Fibroblast of lung (primary cell): ENCODE results near the gene ZBP1.

ENCODE experiments used
- EZH2 ChIP-seq: IDR thresholded peaks from 2 replicates; pipeline ENCODE4 v1.5.1; 2012; ENCODE audit warnings: low read length, control low read depth, mild to moderate bottlenecking; ENCODE audit errors: missing control alignments
- TF ChIP-seq, protein P1 (sequence below), 2 donors: IDR thresholded peaks in 1 of 2; conservative IDR thresholded peaks in 1 of 2; 1 replicate in 1 of 2; 2 replicates in 1 of 2; pipeline ENCODE4 v1.5.1; 2011 to 2012; ENCODE audit warnings: low read length in 2 of 2, control low read depth in 1 of 2, inconsistent platforms in 1 of 2, low read depth in 1 of 2, mild to moderate bottlenecking in 1 of 2

DNA sequence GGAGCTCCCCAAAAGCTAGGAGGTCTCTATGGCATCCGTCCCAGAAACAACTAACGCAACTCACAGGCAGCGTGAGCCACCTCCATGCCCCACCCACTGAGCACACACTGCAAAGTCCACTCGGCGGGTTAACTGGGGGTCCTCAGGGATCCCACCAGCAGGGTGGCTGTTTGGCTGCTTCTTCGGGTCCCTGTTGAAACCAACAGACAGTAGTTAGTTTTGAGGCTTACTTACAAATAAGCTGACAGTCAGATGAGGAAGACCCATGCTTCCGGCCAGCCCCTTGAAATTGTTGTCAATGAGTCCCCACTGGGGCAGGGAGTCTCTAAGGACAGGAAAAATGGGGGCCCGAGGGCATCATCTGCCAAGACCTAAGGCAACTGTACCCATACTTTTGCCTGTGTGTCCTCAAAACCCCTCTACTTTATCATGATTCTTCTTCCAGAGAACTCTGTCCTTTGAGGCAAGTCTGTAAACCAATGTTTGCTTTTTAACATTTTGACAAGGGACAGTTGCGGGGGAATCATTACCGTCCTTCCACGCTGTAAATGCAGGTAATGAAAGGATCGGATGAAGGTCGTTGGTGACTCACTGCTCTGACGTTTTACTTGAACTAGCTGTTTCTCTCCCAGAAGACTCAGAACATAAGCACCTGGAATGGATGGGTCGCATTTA is 61.5 kb downstream of the ZBP1 start:
- TF ChIP-seq, protein P1, sequence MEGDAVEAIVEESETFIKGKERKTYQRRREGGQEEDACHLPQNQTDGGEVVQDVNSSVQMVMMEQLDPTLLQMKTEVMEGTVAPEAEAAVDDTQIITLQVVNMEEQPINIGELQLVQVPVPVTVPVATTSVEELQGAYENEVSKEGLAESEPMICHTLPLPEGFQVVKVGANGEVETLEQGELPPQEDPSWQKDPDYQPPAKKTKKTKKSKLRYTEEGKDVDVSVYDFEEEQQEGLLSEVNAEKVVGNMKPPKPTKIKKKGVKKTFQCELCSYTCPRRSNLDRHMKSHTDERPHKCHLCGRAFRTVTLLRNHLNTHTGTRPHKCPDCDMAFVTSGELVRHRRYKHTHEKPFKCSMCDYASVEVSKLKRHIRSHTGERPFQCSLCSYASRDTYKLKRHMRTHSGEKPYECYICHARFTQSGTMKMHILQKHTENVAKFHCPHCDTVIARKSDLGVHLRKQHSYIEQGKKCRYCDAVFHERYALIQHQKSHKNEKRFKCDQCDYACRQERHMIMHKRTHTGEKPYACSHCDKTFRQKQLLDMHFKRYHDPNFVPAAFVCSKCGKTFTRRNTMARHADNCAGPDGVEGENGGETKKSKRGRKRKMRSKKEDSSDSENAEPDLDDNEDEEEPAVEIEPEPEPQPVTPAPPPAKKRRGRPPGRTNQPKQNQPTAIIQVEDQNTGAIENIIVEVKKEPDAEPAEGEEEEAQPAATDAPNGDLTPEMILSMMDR (conservative IDR thresholded peaks at IDR 0.05 in 1 of 2, IDR thresholded peaks at IDR 0.05 in 1 of 2; ENCODE audit: low read depth in 1 of 2, low read length in 2 of 2): no peak
- no peak for TF ChIP-seq EZH2
